ENCODE data around the gene WNT8A.

Gene WNT8A

GRCh38 chr5:138091685-138092084 is 7.9 kb downstream of the WNT8A start (continued):
- TF ChIP-seq ZNF518A (tag by site-specific recombination; conservative IDR thresholded peaks at IDR 0.05; ENCODE audit: low read depth), result peak; percentile 82
- no peak for TF ChIP-seq AEBP2 (tag by site-specific recombination; IDR thresholded peaks at IDR 0.05; ENCODE audit: borderline replicate concordance)
- no peak for TF ChIP-seq GLI2 (tag by site-specific recombination; IDR thresholded peaks at IDR 0.05; ENCODE audit: borderline replicate concordance, low read depth)
- TF ChIP-seq ZFP3 (tag by site-specific recombination; IDR thresholded peaks at IDR 0.05; ENCODE audit: low read depth), result no peak
- TF ChIP-seq ZNF426 (tag by site-specific recombination; IDR thresholded peaks at IDR 0.05), result peak; percentile 75
- no peak for TF ChIP-seq TRIM28 (IDR thresholded peaks at IDR 0.05; ENCODE audit: borderline replicate concordance, low read length)
- no peak for TF ChIP-seq MYNN (tag by site-specific recombination; IDR thresholded peaks at IDR 0.05; ENCODE audit: borderline replicate concordance)
- no peak for TF ChIP-seq ZNF366 (tag by site-specific recombination; conservative IDR thresholded peaks at IDR 0.05)
- TF ChIP-seq ZBTB8A (tag by site-specific recombination; IDR thresholded peaks at IDR 0.05), result peak; percentile 61; the same call in 1 of the 2 replicates
- TF ChIP-seq ZNF423 (tag by site-specific recombination; IDR thresholded peaks at IDR 0.05), result no peak
- TF ChIP-seq IKZF3 (tag by site-specific recombination; IDR thresholded peaks at IDR 0.05), result no peak
- no peak for TF ChIP-seq KLF16 (tag by site-specific recombination; IDR thresholded peaks at IDR 0.05)
- peak; percentile 38 for TF ChIP-seq ZNF510 (tag by site-specific recombination; IDR thresholded peaks at IDR 0.05; ENCODE audit: insufficient replicate concordance)
- TF ChIP-seq TSHZ1 (tag by site-specific recombination; IDR thresholded peaks at IDR 0.05; ENCODE audit: borderline replicate concordance), result no peak
- no peak for TF ChIP-seq HOXD13 (CRISPR knock-in tag; IDR thresholded peaks at IDR 0.05; ENCODE audit: borderline replicate concordance)
- no peak for TF ChIP-seq ZNF184 (tag by site-specific recombination; IDR thresholded peaks at IDR 0.05)
- TF ChIP-seq ZNF555 (tag by site-specific recombination; conservative IDR thresholded peaks at IDR 0.05), result peak; percentile 58
- no peak for TF ChIP-seq ZNF2 (tag by site-specific recombination; IDR thresholded peaks at IDR 0.05)
- TF ChIP-seq ZNF664 (tag by site-specific recombination; IDR thresholded peaks at IDR 0.05), result 0 out of 2 replicates have a peak, but pooled peaks have one; percentile 27
- peak; percentile 63 for TF ChIP-seq ZBTB11 (tag by site-specific recombination; conservative IDR thresholded peaks at IDR 0.05; ENCODE audit: low read depth)
- peak; percentile 90 for TF ChIP-seq ZNF394 (tag by site-specific recombination; IDR thresholded peaks at IDR 0.05; ENCODE audit: borderline replicate concordance)
- no peak for TF ChIP-seq ZNF324 (tag by site-specific recombination; IDR thresholded peaks at IDR 0.05)
- no peak for TF ChIP-seq KLF1 (tag by site-specific recombination; IDR thresholded peaks at IDR 0.05)
- TF ChIP-seq ZNF132 (tag by site-specific recombination; IDR thresholded peaks at IDR 0.05; ENCODE audit: borderline replicate concordance), result no peak
- no peak for TF ChIP-seq GFI1B (tag by site-specific recombination; IDR thresholded peaks at IDR 0.05)
- no peak for TF ChIP-seq ZNF843 (tag by site-specific recombination; IDR thresholded peaks at IDR 0.05)
- TF ChIP-seq ZNF302 (tag by site-specific recombination; IDR thresholded peaks at IDR 0.05; ENCODE audit: low read depth), result no peak
